H1 (cell line): ENCODE measurements around the gene ZFP3.

Experiments used
- BRCA1 ChIP-seq: IDR thresholded peaks from 2 replicates; pipeline ENCODE4 v1.6.1; 2012; ENCODE audit warnings: low read depth, low read length, improper control_type of control experiment
- CBX8 ChIP-seq: fragments of 300-800, 300-1000 bp; sonication (generic); IDR thresholded peaks from 2 replicates; pipeline ENCODE4 v1.7.1; 2016; ENCODE audit warnings: low read depth, low read length, borderline replicate concordance
- MAX ChIP-seq: IDR thresholded peaks from 2 replicates; pipeline ENCODE4 v1.6.1; 2012; ENCODE audit warnings: inconsistent platforms
- POLR2AphosphoS5 ChIP-seq: IDR thresholded peaks from 2 replicates; pipeline ENCODE4 v1.6.1; 2011; ENCODE audit warnings: low read depth, low read length
- RFX5 ChIP-seq: IDR thresholded peaks from 2 replicates; pipeline ENCODE4 v1.6.1; 2011; ENCODE audit warnings: low read depth, low read length, improper control_type of control experiment, borderline replicate concordance
- SIN3A ChIP-seq, 2 experiments: IDR thresholded peaks in 1 of 2; conservative IDR thresholded peaks in 1 of 2; 2 replicates each; pipeline ENCODE4 v1.6.1; 2011 to 2012; ENCODE audit warnings: low read length in 2 of 2, improper control_type of control experiment in 1 of 2, low read depth in 1 of 2, mild to moderate bottlenecking in 1 of 2
- TF ChIP-seq, protein P1 (sequence below), 3 experiments: IDR thresholded peaks; 1 replicate in 2 of 3; 2 replicates in 1 of 3; pipeline versions ENCODE4 v1.5.1 to v1.6.1; 2011; ENCODE audit warnings: low read length in 3 of 3, mild to moderate bottlenecking in 3 of 3, inconsistent platforms in 2 of 3, low read depth in 1 of 3, moderate library complexity in 1 of 3; ENCODE audit not compliant: insufficient read depth in 1 of 3; ENCODE audit errors: control extremely low read depth in 1 of 3
- TF ChIP-seq, protein P2 (sequence below): IDR thresholded peaks from 2 replicates; pipeline ENCODE4 v1.6.1; 2011; ENCODE audit warnings: low read depth, mild to moderate bottlenecking, low read length; ENCODE audit not compliant: insufficient read depth

DNA sequence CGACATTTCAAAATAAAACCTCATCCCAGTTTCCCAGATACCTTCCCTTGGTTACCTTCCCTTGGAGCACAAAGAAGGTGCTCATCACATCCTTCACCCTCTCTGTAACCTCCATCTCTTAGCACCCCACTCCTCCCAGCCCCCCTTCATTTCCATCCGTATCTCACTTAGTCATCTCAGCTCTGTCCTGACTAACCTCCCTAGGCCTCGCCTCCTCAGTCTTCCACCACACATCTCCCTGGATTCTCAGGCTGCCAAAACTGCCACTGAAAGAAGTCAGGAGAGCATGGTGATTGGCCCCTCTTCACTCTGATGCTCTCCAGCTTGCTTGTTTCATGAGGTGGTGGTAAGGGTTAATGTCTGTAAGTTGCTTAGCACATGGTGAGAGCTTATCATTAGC lies 2.3 kb downstream of the ZFP3 start:
- TF ChIP-seq, protein P1, sequence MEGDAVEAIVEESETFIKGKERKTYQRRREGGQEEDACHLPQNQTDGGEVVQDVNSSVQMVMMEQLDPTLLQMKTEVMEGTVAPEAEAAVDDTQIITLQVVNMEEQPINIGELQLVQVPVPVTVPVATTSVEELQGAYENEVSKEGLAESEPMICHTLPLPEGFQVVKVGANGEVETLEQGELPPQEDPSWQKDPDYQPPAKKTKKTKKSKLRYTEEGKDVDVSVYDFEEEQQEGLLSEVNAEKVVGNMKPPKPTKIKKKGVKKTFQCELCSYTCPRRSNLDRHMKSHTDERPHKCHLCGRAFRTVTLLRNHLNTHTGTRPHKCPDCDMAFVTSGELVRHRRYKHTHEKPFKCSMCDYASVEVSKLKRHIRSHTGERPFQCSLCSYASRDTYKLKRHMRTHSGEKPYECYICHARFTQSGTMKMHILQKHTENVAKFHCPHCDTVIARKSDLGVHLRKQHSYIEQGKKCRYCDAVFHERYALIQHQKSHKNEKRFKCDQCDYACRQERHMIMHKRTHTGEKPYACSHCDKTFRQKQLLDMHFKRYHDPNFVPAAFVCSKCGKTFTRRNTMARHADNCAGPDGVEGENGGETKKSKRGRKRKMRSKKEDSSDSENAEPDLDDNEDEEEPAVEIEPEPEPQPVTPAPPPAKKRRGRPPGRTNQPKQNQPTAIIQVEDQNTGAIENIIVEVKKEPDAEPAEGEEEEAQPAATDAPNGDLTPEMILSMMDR (IDR thresholded peaks at IDR 0.05; ENCODE audit: control extremely low read depth in 1 of 3, insufficient read depth in 1 of 3, low read depth in 1 of 3, low read length in 3 of 3), result no peak
- no peak for TF ChIP-seq CBX8
- TF ChIP-seq, protein P2, sequence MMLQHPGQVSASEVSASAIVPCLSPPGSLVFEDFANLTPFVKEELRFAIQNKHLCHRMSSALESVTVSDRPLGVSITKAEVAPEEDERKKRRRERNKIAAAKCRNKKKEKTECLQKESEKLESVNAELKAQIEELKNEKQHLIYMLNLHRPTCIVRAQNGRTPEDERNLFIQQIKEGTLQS, result no peak
- TF ChIP-seq RFX5, result no peak
- no peak for TF ChIP-seq POLR2AphosphoS5
- TF ChIP-seq SIN3A (conservative IDR thresholded peaks at IDR 0.05 in 1 of 2, IDR thresholded peaks at IDR 0.05 in 1 of 2; ENCODE audit: low read depth in 1 of 2, low read length in 2 of 2), result no peak
- TF ChIP-seq MAX, result no peak
- no peak for TF ChIP-seq BRCA1
